HG02840 (cell line): ENCODE results near the gene LNPEP.
"Not testable (repeated sequence)": the region's sequence is repeated elsewhere in the genome, so short reads cannot be mapped to it uniquely, and the experiment has no call there.

Experiments used
- ATAC-seq: cut with Tn5 transposase; IDR thresholded peaks from one replicate; pipeline ENCODE4 v1.9.1; 2021; ENCODE audit warnings: mild to moderate bottlenecking, moderate library complexity, moderate number of reproducible peaks; ENCODE audit not compliant: unreplicated experiment, low FRiP score

LNPEP gene

DNA sequence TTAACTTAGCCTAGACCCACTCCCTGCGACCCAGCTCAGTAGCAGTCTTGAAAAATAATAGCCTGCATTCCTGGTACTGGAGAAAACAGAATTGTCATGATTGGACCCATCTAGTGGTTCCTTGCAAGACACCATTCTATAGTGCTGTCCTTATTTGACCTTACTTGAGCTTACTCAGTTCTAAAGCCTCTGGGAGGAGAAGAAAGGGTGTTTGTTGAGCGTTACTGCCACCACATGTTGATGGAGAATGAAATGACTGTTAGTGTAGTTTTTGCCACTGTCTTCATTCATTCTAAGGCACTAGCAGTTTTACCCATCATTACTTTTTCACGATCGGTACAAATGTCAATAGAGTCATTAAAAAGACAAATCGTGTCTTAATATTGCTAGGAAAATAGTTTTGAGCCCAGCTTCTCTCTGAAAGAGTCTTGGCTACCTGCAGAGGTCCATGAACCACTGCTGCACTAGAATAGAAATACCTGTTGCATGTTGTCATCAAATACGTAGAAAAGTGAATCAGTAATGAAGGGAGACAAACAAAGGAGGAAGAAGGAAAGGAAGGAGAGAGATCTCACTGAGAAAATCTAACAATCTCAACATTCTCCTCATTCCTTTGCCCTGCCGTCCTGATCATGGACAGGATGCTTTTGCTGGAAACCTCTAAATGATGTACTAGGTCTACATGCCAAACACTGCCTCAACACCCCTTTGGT, 110.5 kb downstream of the LNPEP start:
- ATAC-seq = no peak

DNA sequence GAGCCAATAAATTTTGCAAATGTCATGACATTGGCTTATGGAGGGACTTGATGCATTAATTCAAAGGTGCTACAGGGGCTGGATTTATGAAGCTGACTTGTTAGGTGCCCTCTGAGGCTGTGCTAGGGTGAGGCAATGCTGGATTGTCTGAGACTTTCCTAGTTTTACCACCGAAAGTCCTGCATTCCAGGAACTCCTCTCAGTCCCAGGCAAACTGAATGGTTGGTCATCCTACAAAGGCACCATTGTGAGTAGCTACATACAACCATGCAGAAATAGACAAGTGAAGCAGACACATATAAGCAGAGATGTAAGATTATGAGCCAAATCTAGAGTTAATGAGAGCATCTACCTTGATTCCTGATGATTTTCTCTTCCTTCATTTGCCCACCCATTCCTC, 111.2 kb downstream of the LNPEP start:
- ATAC-seq = no peak

- ATAC-seq = no peak
These were observed 113.3 kb downstream of the LNPEP start for GRCh38 chr5:97049175-97049574.

GRCh38 chr5:97056263-97056662, 120.4 kb downstream of the LNPEP start:
- no peak for ATAC-seq

DNA sequence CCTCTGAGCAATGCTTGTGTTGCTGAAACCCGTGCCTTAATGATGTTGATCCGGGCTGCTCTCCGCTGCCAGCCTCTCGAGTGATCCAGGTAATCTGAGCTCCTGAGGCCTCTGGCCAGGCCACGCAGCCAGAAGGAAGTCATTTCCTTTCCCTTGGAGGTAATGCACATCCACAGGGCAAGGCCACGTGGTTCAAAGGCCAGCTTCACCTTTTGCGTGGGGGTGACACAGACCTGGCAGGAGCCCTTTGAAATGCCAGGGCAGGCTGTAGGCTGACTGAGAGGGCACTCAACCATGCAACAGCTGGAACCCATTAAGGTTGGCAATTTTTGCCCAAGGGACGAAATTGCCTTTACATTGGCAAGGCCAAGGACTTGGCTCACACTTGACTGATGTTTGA, 126.2 kb downstream of the LNPEP start:
- no peak for ATAC-seq

GRCh38 chr5:97063251-97063650, 127.4 kb downstream of the LNPEP start:
- ATAC-seq = no peak

GRCh38 chr5:97065475-97065874, 129.6 kb downstream of the LNPEP start:
- ATAC-seq = no peak

DNA sequence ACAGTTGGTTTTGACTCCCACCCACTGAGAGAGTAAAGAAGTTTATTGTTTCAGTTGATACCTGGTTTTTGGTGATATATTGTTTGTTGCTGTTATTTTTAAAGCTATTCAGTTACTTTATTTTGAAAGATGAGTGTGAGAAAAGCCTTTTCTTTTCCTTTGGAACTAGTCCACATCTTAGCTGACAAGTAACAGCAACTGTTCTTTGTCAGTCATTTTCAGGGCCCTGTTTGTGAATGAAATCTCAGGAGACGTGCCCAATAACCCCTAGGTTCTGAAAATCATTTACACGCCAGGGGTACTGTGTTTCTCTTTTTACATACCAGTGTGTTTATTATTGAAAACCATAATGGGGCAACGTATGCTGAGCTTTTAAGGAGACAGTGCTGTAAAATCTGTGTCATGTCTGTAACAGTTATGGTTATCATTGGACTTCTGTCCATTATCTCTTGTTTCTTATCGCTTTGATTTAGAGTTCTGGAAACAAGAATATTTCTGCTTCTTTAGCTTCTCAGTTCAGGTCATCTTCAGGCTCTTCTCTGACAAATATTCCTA, 131.5 kb downstream of the LNPEP start:
- no peak for ATAC-seq

GRCh38 chr5:97070234-97070633, 134.4 kb downstream of the LNPEP start:
- ATAC-seq = no peak

GRCh38 chr5:97071101-97071500, 135.2 kb downstream of the LNPEP start:
- ATAC-seq = no peak

DNA sequence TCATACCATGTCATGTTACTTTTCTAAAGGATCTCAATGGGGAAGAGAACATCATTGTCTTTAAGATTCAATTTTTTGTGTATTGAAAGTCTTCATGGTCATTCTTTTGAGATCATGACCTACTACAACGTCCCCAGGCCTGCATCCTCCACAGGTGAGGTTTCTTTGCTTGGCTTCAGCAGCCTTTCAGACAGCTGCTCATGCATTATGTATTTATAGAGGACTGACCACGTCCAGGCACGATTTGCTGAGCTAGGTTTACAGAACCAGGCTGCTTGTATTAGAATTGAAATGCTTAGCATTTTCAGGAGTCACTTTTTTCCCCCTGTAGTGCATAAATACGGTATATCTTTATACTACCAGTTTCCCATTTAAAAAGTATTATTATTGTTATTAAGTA, 136.1 kb downstream of the LNPEP start:
- no peak for ATAC-seq

GRCh38 chr5:97072696-97073095, 136.8 kb downstream of the LNPEP start:
- no peak for ATAC-seq

- no peak for ATAC-seq
These were observed 137.5 kb downstream of the LNPEP start for GRCh38 chr5:97073420-97073819.

DNA sequence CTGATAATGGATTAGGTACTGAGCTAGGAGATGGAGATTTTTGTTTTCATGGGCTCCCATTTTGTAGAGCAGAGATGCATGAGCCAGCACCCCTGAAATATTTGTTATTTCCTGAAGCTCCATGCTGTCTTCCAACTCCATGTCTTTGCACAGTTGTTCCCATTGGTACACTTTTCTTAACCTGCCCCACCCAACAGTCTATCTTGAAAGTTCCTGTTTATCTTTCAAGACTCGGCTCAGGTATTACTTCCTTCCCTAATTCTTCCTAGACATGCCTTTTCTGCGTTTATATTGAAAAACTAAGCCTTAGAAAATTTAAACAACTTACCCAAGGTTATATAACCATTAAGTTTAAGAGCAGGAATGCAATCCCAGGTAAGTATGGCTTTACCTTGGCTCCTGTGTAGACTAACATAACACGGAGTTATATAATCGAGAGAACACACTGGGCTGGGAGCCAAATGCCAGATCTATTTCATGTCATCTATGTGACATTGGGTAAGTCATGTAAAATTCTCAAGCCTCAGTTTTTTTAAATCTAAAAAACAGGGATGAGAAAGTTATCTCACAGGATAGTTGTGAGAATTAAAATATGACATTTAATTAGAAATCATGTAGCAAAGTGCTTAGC, 139.1 kb downstream of the LNPEP start:
- no peak for ATAC-seq

- no peak for ATAC-seq
These were observed 139.8 kb downstream of the LNPEP start for GRCh38 chr5:97075649-97076048.

GRCh38 chr5:97076098-97076497, 140.2 kb downstream of the LNPEP start:
- ATAC-seq = no peak

GRCh38 chr5:97077246-97077645, 141.4 kb downstream of the LNPEP start:
- no peak for ATAC-seq

- ATAC-seq = no peak
These were observed 143.3 kb downstream of the LNPEP start for GRCh38 chr5:97078958-97079743.

DNA sequence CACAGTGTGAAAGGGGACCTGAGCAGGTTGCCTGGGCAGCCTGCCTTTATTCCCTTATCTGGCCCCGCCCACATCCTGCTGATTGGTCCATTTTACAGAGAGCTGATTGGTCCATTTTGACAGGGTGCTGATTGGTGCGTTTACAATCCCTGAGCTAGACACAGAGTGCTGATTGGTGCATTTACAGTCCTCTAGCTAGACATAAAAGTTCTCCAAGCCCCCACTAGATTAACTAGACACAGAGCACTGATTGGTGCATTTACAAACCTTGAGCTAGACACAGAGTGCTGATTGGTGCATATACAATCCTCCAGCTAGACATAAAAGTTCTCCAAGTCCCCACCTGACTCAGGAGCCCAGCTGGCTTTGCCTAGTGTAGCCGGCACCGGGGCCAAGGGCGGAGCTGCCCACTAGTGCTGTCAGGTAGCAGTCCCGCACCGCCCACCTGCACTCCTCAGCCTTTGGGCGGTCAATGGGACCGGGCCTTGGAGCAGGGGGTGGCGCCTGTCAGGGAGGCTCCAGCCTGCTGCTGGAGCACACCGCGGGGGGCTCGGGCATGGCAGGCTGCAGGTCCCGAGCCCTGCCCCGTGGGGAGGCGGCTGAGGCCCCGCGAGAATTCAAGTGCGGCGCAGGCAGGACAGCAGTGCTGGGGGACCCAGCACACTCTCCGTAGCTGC, 149.0 kb downstream of the LNPEP start:
- ATAC-seq = not testable (repeated sequence)

DNA sequence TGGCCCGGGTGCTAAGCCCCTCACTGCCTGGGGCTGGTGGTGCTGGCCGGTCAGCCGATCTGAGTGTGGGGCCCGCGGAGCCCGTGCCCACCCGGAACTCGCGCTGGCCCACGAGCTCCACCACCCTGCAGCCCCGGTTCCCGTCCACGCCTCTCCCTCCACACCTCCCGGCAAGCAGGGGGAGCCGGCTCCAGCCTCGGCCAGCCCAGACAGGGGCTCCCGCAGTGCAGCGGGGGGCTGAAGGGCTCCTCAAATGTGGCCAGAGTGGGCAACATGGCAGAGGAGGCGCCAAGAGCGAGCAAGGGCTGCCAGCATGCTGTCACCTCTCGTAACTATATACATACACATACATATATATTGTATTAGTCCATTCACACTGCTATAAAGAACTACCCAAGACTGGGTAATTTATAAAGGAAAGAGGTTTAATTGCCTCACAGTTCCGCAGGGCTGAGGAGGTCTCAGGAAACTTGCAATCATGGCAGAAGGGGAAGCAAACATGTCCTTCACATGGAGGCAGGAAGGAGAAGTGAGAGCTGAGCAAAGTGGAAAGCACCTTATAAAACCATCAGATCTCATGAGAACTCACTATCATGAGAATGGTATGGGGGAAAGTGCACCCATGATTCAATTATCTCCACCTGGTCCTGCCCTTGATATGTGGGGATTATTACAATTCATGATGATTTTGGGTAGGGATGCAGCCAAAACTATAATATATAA, 149.7 kb downstream of the LNPEP start:
- no peak for ATAC-seq
